Psoas muscle (tissue), 8 donors: ENCODE data around the gene NKX1-1. TPM values are rescaled to one million over a fixed set of nuclear protein-coding genes. Genes with fewer than 3 reads are reported as not detected.

Experiments
- ATAC-seq, 4 donors: fragments of 200-7000 bp; cut with Tn5 transposase; one replicate each; pipeline ENCODE4 v1.9.1; 2020; ENCODE audit warnings: moderate library complexity in 3 of 4, mild to moderate bottlenecking in 2 of 4
- DNase-seq, 2 donors: peaks; one replicate each; pipeline ENCODE4 v3.0.0-alpha.2; 2020
- H3K27ac ChIP-seq: fragments of 200-600 bp; one replicate; pipeline ENCODE4 v1.8.0; 2022
- H3K27me3 ChIP-seq, 3 donors: fragments of 200-600 bp in 1 of 3; one replicate each; pipeline versions ENCODE4 v1.6.1 to v1.8.0; 2013 to 2022; ENCODE audit warnings: low read length in 2 of 3, mild to moderate bottlenecking in 2 of 3, moderate library complexity in 1 of 3; ENCODE audit not compliant: insufficient read depth in 3 of 3
- H3K36me3 ChIP-seq, 2 donors: fragments of 200-600 bp in 1 of 2; one replicate each; pipeline versions ENCODE4 v1.6.1 to v1.8.0; 2013 to 2022; ENCODE audit warnings: low read depth in 1 of 2, mild to moderate bottlenecking in 1 of 2, moderate library complexity in 1 of 2; ENCODE audit not compliant: insufficient read depth in 1 of 2
- H3K4me1 ChIP-seq: fragments of 200-600 bp; one replicate; pipeline ENCODE4 v1.8.0; 2022
- H3K4me3 ChIP-seq: fragments of 200-600 bp; one replicate; pipeline ENCODE4 v1.8.0; 2022; ENCODE audit warnings: mild to moderate bottlenecking
- H3K9me3 ChIP-seq: fragments of 200-600 bp; one replicate; pipeline ENCODE4 v1.8.0; 2022
- WGBS, 3 donors: extraction: QIAGEN DNeasy Blood & Tissue Kit; methylation state at CpG; one replicate each; pipeline versions ENCODE4 v1.1.6 to v1.1.7; 2013; 5-methylcytosine and 5-hydroxymethylcytosine counted together
- intact Hi-C, 2 donors: fragments of 100-400 bp; cut with DNase I; formaldehyde crosslinking; loops; one replicate each; pipeline versions ENCODE4 v1.11.0 to v1.14.2; 2022
- long read RNA-seq, 2 donors: library from polyadenylated mRNA; unstranded; transcript quantifications; one replicate each; pipeline ENCODE4 v2.0.0, GENCODE V29; 2021
- polyA plus RNA-seq, 3 donors: library from polyadenylated mRNA; stranded (reverse); fragments of 200-250 nt; gene quantifications; one replicate each; pipeline ENCODE4 v1.2.3, GENCODE V29; 2013
- total RNA-seq, 4 donors: library from RNA; stranded (reverse); fragmentation: NEBNext Ultra II Directional in 2 of 4; extraction: Animal tissue kit (Norgen Biotek cat#: 25700) in 2 of 4; gene quantifications; one replicate each; pipeline versions ENCODE4 v1.2.1 to v1.2.4, GENCODE V29; 2021 to 2023
- TF ChIP-seq, protein P1 (sequence below): fragments of 200-600 bp; IDR thresholded peaks from one replicate; pipeline ENCODE4 v1.8.0; 2022; ENCODE audit warnings: antibody characterized with exemption
- donor health status: healthy with polysubstance abuse.
- donor health status: DM: no; HTN: no; CAD: no; lungs with moderate emphysema.
- donor health status: Bipolar disorder and iron deficiency.
- donor health status: healthy.
- donor health status: DM: yes; HTN: yes; CAD: no.
- donor health status: DM: no; HTN: no; CAD: no.
- donor health status: DM: no; HTN: no; CAD: no.
- donor health status: DM: yes; HTN: yes; CAD: no.

NKX1-1 gene
- total RNA-seq (not detected), polyA plus RNA-seq (not detected)
- long read RNA-seq, donor 1, result 0 reads
- long read RNA-seq, donor 2, result 0 reads

DNA sequence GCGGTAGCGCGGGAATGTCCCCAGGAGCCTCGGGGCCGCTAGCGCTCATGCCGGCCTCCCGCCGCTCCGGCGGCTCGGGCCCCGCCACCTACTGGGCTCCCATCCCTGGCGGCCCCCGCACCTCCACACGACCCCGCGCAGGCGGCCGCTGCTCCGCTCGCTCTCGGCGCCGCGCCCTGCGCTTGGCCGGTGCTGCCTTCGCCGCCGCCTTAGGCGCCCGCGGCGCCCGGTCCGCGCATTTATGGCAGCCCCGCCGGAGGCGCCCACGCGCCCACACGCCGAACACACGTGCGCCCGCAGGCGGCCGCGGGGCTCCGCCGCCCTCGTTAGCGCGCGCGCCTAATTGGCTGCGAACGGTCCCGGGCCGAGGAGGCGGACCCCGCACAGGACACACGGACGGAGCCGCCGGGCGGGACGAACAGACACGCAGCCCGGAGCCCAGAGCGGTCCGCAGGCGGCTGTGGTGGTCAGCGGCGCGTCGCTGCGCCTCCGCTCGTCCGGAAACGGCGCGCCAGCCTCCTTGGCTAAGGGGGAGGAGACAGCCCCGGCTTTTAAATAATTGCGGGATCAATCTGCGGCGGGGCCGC lies at the start of gene NKX1-1:
NKX1-1 (minus strand) TSS at position 49 of the 587 bp plus-strand sequence; CDS start at position 49, 0 bp downstream.
- 1 to 2% (median 2%) methylated on average over 49 to 91 of the region's 91 CpGs for WGBS, 3 donors
- TF ChIP-seq, protein P1, sequence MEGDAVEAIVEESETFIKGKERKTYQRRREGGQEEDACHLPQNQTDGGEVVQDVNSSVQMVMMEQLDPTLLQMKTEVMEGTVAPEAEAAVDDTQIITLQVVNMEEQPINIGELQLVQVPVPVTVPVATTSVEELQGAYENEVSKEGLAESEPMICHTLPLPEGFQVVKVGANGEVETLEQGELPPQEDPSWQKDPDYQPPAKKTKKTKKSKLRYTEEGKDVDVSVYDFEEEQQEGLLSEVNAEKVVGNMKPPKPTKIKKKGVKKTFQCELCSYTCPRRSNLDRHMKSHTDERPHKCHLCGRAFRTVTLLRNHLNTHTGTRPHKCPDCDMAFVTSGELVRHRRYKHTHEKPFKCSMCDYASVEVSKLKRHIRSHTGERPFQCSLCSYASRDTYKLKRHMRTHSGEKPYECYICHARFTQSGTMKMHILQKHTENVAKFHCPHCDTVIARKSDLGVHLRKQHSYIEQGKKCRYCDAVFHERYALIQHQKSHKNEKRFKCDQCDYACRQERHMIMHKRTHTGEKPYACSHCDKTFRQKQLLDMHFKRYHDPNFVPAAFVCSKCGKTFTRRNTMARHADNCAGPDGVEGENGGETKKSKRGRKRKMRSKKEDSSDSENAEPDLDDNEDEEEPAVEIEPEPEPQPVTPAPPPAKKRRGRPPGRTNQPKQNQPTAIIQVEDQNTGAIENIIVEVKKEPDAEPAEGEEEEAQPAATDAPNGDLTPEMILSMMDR, result no peak
- Histone ChIP-seq H3K27ac (no peak within 1 kb of the TSS), H3K4me3 (no peak within 1 kb of the TSS), H3K4me1 (peaks cover 14% of the 10 kb centered on the region), H3K27me3 (peaks cover 5 to 98% (median 44%) of the 10 kb centered on the region in 3 donors), H3K9me3 (no peaks in the 10 kb centered on the region), H3K36me3 (no peaks in the 10 kb centered on the region)
- intact Hi-C loops, result no loop called here
- DNase-seq (no peak), ATAC-seq (no peak)

DNA sequence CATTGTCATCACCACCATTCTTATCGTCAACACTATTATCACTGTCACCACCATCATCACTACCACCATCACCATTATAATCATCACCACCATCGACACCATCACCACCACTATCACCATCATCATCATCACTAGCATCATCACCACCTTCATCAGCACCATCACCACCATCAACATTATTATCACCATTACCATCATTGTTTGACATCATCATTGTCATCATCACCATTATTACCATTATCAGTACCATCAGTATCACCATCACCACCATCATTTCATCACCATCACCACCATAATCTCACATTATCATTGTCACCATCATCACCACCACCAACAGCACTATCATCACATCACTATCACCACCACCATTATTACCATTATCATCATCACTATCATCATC lies 47.5 kb upstream of the NKX1-1 start:
- H3K36me3 ChIP-seq, result no peaks in the 10 kb centered on the region
- intact Hi-C loops, result no loop called here
- no peaks in the 10 kb centered on the region for H3K9me3 ChIP-seq
- H3K27ac ChIP-seq, result no peak overlapping the region
- H3K4me1 ChIP-seq, result no peaks in the 10 kb centered on the region
- DNase-seq (no peak), ATAC-seq (no peak)
- no peak overlapping the region for H3K4me3 ChIP-seq
- H3K27me3 ChIP-seq, result peaks cover 0 to 33% (median 12%) of the 10 kb centered on the region in 3 donors
- TF ChIP-seq, protein P1, result no peak
- WGBS, 3 donors, result 83 to 90% (median 89%) methylated on average over 2 of the region's 2 CpGs

DNA sequence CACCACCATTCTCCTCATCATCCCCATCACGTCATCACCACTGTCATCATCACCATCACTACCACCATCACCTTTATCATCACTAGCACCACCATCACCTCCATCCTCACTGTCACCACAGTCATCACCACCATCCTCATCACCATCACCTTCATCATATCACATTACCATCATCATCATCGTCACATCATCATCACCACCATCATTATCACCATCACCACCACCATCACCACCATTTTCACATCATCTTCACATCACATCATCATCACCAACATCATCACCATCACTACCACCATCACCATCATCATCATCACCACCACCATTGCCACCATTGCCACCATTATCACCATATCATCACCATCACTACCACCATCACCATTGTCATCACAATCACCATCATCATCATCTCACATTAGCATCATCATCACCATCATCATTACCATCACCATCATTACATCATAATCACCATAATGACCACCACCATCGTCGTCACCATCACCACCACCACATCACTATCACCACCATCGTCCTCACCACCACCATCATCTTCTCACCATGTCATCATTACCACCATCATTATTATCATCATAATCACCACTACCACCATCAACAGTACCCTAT lies 46.3 kb upstream of the NKX1-1 start:
- H3K27me3 ChIP-seq, result peaks cover 0 to 35% (median 7%) of the 10 kb centered on the region in 3 donors
- H3K4me3 ChIP-seq, result no peak overlapping the region
- intact Hi-C loops, result no loop called here
- no peak overlapping the region for H3K27ac ChIP-seq
- H3K36me3 ChIP-seq, result no peaks in the 10 kb centered on the region
- WGBS, 3 donors, result 58 to 70% (median 67%) methylated on average over 5 of the region's 5 CpGs
- ATAC-seq (no peak), DNase-seq (no peak)
- H3K4me1 ChIP-seq, result no peaks in the 10 kb centered on the region
- no peaks in the 10 kb centered on the region for H3K9me3 ChIP-seq
- TF ChIP-seq, protein P1, result no peak

DNA sequence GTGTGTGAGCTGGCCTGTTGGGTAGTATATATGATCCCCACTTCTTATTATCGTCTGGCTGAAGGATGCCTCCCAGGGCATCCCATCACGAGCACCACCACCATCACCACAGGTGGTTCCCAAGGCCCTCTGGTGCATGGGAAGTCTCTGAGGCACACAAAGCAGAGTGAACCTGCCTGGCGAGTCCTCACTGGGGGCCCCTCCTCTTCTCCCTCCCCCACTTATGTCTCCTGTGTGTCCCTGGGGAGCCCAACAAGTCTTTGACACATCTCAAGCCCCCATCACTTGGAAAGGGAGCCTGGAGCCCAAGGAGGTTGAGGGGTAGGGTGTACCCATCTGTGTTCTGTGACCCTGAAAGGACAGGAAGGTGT lies 45.5 kb upstream of the NKX1-1 start:
- Histone ChIP-seq H3K36me3 (no peaks in the 10 kb centered on the region), H3K27ac (no peak overlapping the region), H3K4me3 (no peak overlapping the region), H3K27me3 (peaks cover 0 to 40% (median 7%) of the 10 kb centered on the region in 3 donors), H3K9me3 (no peaks in the 10 kb centered on the region), H3K4me1 (no peaks in the 10 kb centered on the region)
- 49 to 70% (median 62%) methylated on average over 3 of the region's 3 CpGs for WGBS, 3 donors
- intact Hi-C loops, result no loop called here
- ATAC-seq, result no peak
- TF ChIP-seq, protein P1, result no peak
- DNase-seq, result no peak
